HepG2 (cell line): ENCODE results near the gene USP25. TPM values are rescaled to one million over a fixed set of nuclear protein-coding genes. Genes with fewer than 3 reads are reported as not detected.

Source experiments
- ARNTL ChIP-seq: sonication (generic); formaldehyde crosslinking; IDR thresholded peaks from 2 replicates; pipeline ENCODE4 v1.4.0; 2020; ENCODE audit warnings: mild to moderate bottlenecking, missing genetic modification reagents
- CHCHD3 ChIP-seq: sonication (generic); formaldehyde crosslinking; IDR thresholded peaks from 2 replicates; pipeline ENCODE4 v1.8.0; 2022; ENCODE audit warnings: mild to moderate bottlenecking, missing genetic modification reagents, moderate library complexity
- HNRNPK ChIP-seq: fragments of 200-400 bp; formaldehyde crosslinking; IDR thresholded peaks from 2 replicates; pipeline ENCODE4 v1.6.1; 2018; ENCODE audit warnings: low read length, low read depth, moderate library complexity, mild to moderate bottlenecking; ENCODE audit not compliant: poor library complexity, severe bottlenecking
- MAF1 ChIP-seq: sonication (generic); formaldehyde crosslinking; IDR thresholded peaks from 2 replicates; pipeline ENCODE4 v1.5.0; 2020; ENCODE audit warnings: missing genetic modification reagents, borderline replicate concordance
- NCOA2 ChIP-seq: sonication (generic); formaldehyde crosslinking; IDR thresholded peaks from 2 replicates; pipeline ENCODE4 v1.8.0; 2022; ENCODE audit warnings: inconsistent platforms
- RARA ChIP-seq: IDR thresholded peaks from 2 replicates; pipeline ENCODE4 v1.6.1; 2016; ENCODE audit warnings: missing genetic modification reagents, missing compliant biosample characterization
- RBM39 ChIP-seq: fragments of 200-400 bp; formaldehyde crosslinking; IDR thresholded peaks from one replicate; pipeline ENCODE4 v1.6.1; 2018; ENCODE audit warnings: antibody characterized with exemption, mild to moderate bottlenecking, low read depth, low read length; ENCODE audit not compliant: poor library complexity, severe bottlenecking
- TCF12 ChIP-seq, 2 experiments: fragments of 450-650 bp in 1 of 2; sonication (generic) in 1 of 2; formaldehyde crosslinking in 1 of 2; IDR thresholded peaks; 2 replicates each; pipeline versions ENCODE4 v1.6.1 to v1.8.0; 2017 to 2022; ENCODE audit warnings: antibody characterized with exemption in 1 of 2, mild to moderate bottlenecking in 1 of 2, missing genetic modification reagents in 1 of 2, moderate library complexity in 1 of 2
- TCF7L2 ChIP-seq: IDR thresholded peaks from 2 replicates; pipeline ENCODE4 v1.6.1; 2011; ENCODE audit warnings: mild to moderate bottlenecking, low read depth, low read length, moderate library complexity
- TFDP2 ChIP-seq: sonication (generic); formaldehyde crosslinking; IDR thresholded peaks from 2 replicates; pipeline ENCODE4 v1.4.0; 2020; ENCODE audit warnings: missing genetic modification reagents
- ZFP36L2 ChIP-seq: sonication (generic); formaldehyde crosslinking; IDR thresholded peaks from 2 replicates; pipeline ENCODE4 v1.4.0; 2020; ENCODE audit warnings: missing genetic modification reagents
- ZFP41 ChIP-seq: sonication (generic); formaldehyde crosslinking; IDR thresholded peaks from 2 replicates; pipeline ENCODE4 v1.4.0; 2020; ENCODE audit warnings: mild to moderate bottlenecking, missing genetic modification reagents, borderline replicate concordance
- ZKSCAN8 ChIP-seq: IDR thresholded peaks from 2 replicates; pipeline ENCODE4 v1.6.1; 2016; ENCODE audit warnings: borderline replicate concordance, missing genetic modification reagents, missing compliant biosample characterization
- ZNF570 ChIP-seq: sonication (generic); formaldehyde crosslinking; IDR thresholded peaks from 2 replicates; pipeline ENCODE4 v1.4.0; 2020; ENCODE audit warnings: mild to moderate bottlenecking, missing genetic modification reagents, borderline replicate concordance
- ZNF597 ChIP-seq: sonication (generic); formaldehyde crosslinking; IDR thresholded peaks from 2 replicates; pipeline ENCODE4 v1.5.0; 2020; ENCODE audit warnings: missing genetic modification reagents
- ZNF615 ChIP-seq: sonication (generic); formaldehyde crosslinking; IDR thresholded peaks from 2 replicates; pipeline ENCODE4 v1.5.0; 2020; ENCODE audit warnings: mild to moderate bottlenecking, missing genetic modification reagents, borderline replicate concordance
- ZNF674 ChIP-seq: sonication (generic); formaldehyde crosslinking; IDR thresholded peaks from 2 replicates; pipeline ENCODE4 v1.5.0; 2020; ENCODE audit warnings: low read depth, mild to moderate bottlenecking, missing genetic modification reagents
- ZNF780A ChIP-seq: sonication (generic); formaldehyde crosslinking; IDR thresholded peaks from 2 replicates; pipeline ENCODE4 v1.8.0; 2022; ENCODE audit warnings: mild to moderate bottlenecking, missing genetic modification reagents, moderate library complexity
- ZNF816 ChIP-seq: sonication (generic); formaldehyde crosslinking; IDR thresholded peaks from 2 replicates; pipeline ENCODE4 v1.8.0; 2022; ENCODE audit warnings: missing genetic modification reagents, mild to moderate bottlenecking, borderline replicate concordance
- polyA plus RNA-seq, 8 experiments: library from polyadenylated mRNA; depleted of rRNA in 3 of 8; stranded (reverse) in 7 of 8; unstranded in 1 of 8; fragments of >200 nt; fragmentation: Illumina TruSeq in 4 of 8; extraction: Trizol in 4 of 8; gene quantifications; 2 replicates each; pipeline versions ENCODE4 v1.2.1 to v1.2.3, GENCODE V29; 2011 to 2016; ENCODE audit warnings: low read depth in 4 of 8, missing spikeins in 1 of 8, mixed read lengths in 1 of 8; ENCODE audit not compliant: insufficient read depth in 1 of 8
- total RNA-seq, 5 experiments: library from RNA; depleted of rRNA; stranded (reverse); fragments of >200 nt; fragmentation: Illumina TruSeq; extraction: Trizol; gene quantifications; 2 replicates each; pipeline ENCODE4 v1.2.3, GENCODE V29; 2016; ENCODE audit warnings: low read depth in 1 of 5
- TF ChIP-seq, protein P1 (sequence below): sonication (generic); formaldehyde crosslinking; IDR thresholded peaks from 2 replicates; pipeline ENCODE4 v1.5.0; 2020; ENCODE audit warnings: mild to moderate bottlenecking, missing genetic modification reagents
- TF ChIP-seq, protein P2 (sequence below): sonication (generic); formaldehyde crosslinking; IDR thresholded peaks from 2 replicates; pipeline ENCODE4 v1.5.1; 2020; ENCODE audit warnings: missing genetic modification reagents, mild to moderate bottlenecking, borderline replicate concordance
- TF ChIP-seq, protein P3 (sequence below): sonication (generic); formaldehyde crosslinking; IDR thresholded peaks from 2 replicates; pipeline ENCODE4 v1.4.0; 2020; ENCODE audit warnings: missing genetic modification reagents, borderline replicate concordance

The USP25 gene
- total and polyA plus RNA-seq, 2 of the 13 experiments (the other 11 are each of a cell fraction or from before 2014, with no cell fraction given): 12.4 to 26.3 TPM

GRCh38 chr21:15729674-15730483, at the start of gene USP25 (continued):
- TF ChIP-seq HNRNPK (peak; percentile 70), ZFP36L2 (no peak), ZNF597 (CRISPR knock-in tag) (no peak), ZNF780A (CRISPR knock-in tag) (no peak), RBM39 (no peak), CHCHD3 (CRISPR knock-in tag) (peak; percentile 52; the same call in 1 of the 2 replicates), TFDP2 (CRISPR knock-in tag) (no peak), MAF1 (CRISPR knock-in tag) (no peak), NCOA2 (CRISPR knock-in tag) (no peak), ZFP41 (CRISPR knock-in tag) (no peak), TCF7L2 (no peak), ZNF816 (CRISPR knock-in tag) (no peak), ZNF570 (no peak), TCF12 (IDR thresholded peaks at IDR 0.05) (no peak), TCF12 (CRISPR knock-in tag; IDR thresholded peaks at IDR 0.05) (no peak), ZNF674 (CRISPR knock-in tag) (0 out of 2 replicates have a peak, but pooled peaks have one; percentile 24), ZNF615 (CRISPR knock-in tag) (no peak), ARNTL (no peak), RARA (CRISPR knock-in tag) (peak; percentile 3; the same call in 1 of the 2 replicates), ZKSCAN8 (CRISPR knock-in tag) (no peak)
- TF ChIP-seq, protein P1, sequence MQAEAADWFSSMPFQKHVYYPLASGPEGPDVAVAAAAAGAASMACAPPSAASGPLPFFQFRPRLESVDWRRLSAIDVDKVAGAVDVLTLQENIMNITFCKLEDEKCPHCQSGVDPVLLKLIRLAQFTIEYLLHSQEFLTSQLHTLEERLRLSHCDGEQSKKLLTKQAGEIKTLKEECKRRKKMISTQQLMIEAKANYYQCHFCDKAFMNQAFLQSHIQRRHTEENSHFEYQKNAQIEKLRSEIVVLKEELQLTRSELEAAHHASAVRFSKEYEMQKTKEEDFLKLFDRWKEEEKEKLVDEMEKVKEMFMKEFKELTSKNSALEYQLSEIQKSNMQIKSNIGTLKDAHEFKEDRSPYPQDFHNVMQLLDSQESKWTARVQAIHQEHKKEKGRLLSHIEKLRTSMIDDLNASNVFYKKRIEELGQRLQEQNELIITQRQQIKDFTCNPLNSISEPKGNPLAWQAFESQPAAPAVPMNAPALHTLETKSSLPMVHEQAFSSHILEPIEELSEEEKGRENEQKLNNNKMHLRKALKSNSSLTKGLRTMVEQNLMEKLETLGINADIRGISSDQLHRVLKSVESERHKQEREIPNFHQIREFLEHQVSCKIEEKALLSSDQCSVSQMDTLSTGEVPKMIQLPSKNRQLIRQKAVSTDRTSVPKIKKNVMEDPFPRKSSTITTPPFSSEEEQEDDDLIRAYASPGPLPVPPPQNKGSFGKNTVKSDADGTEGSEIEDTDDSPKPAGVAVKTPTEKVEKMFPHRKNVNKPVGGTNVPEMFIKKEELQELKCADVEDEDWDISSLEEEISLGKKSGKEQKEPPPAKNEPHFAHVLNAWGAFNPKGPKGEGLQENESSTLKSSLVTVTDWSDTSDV (CRISPR knock-in tag): no peak
- TF ChIP-seq, protein P2, sequence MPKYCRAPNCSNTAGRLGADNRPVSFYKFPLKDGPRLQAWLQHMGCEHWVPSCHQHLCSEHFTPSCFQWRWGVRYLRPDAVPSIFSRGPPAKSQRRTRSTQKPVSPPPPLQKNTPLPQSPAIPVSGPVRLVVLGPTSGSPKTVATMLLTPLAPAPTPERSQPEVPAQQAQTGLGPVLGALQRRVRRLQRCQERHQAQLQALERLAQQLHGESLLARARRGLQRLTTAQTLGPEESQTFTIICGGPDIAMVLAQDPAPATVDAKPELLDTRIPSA (CRISPR knock-in tag): no peak
- TF ChIP-seq, protein P3, sequence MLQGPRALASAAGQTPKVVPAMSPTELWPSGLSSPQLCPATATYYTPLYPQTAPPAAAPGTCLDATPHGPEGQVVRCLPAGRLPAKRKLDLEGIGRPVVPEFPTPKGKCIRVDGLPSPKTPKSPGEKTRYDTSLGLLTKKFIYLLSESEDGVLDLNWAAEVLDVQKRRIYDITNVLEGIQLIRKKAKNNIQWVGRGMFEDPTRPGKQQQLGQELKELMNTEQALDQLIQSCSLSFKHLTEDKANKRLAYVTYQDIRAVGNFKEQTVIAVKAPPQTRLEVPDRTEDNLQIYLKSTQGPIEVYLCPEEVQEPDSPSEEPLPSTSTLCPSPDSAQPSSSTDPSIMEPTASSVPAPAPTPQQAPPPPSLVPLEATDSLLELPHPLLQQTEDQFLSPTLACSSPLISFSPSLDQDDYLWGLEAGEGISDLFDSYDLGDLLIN (CRISPR knock-in tag): no peak
